ENCODE measurements around the gene MAN1A1. TPM values are rescaled to one million over a fixed set of nuclear protein-coding genes. Genes with fewer than 3 reads are reported as not detected.
"Not testable (repeated sequence)": the region's sequence is repeated elsewhere in the genome, so short reads cannot be mapped to it uniquely, and the experiment has no call there.

Gene MAN1A1
- total RNA-seq (2014; rRNA removed; shearing (Covaris generic)) = not detected in 2 replicates

DNA sequence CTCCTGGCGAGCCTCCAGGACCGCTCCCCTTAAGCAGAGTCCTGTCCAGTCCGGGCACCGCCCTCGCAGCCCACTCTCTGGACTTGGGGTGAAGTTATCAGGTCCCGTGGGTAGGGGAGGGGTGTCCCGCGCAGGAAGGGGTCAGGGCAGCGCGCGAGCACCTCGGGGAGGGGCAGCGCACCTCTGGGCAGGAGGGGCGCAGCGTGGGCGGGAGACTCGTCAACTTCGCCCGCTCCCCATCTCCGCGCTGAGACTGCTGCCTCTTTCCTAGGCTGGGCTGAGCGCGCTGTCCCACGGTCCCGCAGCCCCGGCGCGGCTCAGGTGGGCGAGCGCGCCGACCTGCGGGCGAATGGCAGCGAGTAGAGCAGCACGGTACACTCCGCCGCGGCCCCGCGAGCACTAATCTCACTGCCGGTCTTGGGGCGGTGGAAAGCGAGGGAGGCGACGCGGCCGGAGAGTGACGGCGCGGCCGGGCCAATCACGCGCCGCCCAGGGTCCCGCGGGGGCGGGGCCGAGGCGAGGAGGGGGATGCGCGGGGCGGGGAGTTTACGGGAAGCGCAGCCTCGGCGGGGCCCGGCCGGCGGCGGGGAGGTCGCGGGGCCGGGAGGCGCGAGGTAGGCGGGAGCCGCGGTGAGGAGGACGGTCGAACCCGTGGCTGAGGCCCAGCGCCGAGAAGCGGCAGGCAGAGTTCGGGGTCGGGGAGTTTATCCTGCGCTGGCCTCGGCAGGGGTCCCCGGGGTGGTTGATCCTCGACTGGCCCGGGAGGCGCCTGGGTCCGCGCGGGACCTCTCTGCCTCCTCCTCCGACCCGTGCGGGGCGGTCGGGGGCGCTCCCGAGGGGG is at the start of gene MAN1A1:
Gene MAN1A1 (minus strand): TSS at position 401 of the 841 bp plus-strand sequence. CDS start 696 bp downstream, outside the sequence.
- DNase-seq (ENCODE audit: low spot score) = peak; percentile 81

DNA sequence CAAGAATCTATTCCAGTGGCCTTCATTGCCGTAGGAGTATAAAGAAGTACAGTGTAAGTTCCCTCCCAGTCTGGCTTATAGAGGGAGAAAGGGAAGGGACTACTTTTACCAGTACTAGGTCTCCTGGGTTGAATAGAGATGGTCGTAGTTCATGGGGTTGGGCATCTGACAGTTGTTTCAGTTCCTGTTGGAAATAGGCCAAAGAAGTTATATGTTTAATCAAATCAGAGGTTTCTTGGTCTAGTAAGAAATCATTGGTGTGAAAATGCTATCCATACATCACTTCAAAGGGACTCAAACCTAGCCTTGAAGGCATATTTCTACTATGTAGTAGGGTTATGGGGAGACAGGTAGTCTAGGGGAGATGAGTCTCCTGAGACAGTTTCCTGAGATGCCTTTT is 45.6 kb upstream of the MAN1A1 start:
- no peak for DNase-seq (ENCODE audit: low spot score)
- in situ Hi-C loops (cut with HindIII; ENCODE audit: low sequenced_read_pairs) = no loop called here

More for the DNA sequence above, at the start of gene MAN1A1:
- in situ Hi-C loops (cut with HindIII; ENCODE audit: low sequenced_read_pairs) = no loop called here

DNA sequence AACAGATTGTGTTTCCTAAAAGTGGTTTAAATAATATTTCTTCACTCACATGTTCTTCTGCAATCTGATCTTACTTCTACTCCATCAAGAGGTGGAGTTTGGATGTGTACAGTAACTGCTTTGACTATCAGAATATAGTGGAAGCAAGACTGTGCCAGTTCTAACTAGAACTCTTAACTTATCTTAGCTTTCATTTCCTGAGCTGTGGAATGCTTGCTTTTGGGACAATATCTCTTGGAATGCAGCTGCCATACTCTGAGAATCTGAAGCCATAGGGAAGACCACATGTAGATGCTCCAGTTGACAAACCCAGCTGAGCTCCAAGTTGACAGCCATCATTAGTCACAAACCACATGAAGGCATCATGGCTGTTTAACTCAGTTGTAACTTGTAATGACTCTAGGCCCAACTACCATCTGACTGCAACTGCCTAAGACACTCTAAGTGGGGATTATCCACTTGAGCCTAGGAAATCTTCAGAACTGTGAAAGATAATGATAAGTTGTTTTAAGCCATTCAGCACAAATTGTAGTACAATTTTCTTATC is 40.8 kb upstream of the MAN1A1 start:
- in situ Hi-C loops (cut with HindIII; ENCODE audit: low sequenced_read_pairs) = no loop called here
- no peak for DNase-seq (ENCODE audit: low spot score)

DNA sequence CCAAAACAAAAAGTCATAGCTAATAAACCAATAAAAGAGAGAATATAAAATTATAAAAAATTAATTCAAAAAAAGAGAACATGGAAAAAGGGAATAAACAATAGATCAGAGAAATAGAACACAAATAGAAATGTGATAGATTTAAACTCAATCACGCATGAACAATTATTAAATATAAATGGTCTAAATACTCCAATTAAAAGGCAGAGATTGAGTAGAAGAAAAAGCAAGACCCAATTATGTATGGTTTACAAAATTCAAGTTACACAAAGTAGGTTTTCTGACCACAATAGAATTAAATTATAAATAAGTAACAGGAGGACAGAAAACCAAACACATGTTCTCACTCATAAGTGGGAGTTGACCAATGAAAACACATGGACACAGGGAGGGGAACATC is 36.4 kb upstream of the MAN1A1 start:
- no peak for DNase-seq (ENCODE audit: low spot score)
- in situ Hi-C loops (cut with HindIII; ENCODE audit: low sequenced_read_pairs) = no loop called here

DNA sequence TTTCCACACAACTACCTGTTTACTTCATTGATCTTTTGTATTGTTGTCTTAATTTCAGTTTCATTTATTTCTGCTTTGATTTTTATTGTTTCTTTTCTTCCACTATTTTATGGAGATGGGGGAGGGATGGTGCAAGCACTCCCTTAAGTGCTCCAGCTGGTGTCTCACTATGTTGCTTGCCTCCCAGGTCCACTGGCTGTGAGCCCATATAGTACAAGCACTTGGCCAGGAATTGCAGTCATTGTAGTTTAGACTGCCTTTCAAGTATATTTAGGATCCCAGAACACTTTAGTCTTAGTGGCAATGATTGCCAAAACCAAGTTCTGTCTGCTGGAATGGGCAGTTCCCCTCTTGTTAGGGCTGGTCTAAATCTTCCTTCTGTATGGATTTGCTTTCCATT is 34.9 kb upstream of the MAN1A1 start:
- no peak for DNase-seq (ENCODE audit: low spot score)
- in situ Hi-C loops (cut with HindIII; ENCODE audit: low sequenced_read_pairs) = no loop called here

DNA sequence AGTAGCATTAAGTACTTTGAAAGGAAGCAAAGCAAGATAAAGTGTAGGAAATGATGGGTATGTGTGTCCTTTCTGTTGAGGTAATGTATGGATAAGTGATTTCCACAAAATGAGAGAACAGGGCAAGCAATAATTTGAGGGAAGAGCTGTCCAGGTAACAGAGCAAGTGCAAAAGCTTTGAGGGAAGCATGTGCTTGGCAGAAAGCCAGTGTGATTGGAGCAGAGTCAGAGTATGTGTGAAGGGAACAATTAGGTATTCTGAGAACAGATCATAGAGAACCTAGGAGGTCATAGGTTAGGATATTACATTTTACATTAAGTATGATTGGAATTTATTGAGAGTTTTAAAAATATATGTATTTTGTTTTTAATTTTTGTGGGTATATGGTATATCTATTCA is 30.2 kb upstream of the MAN1A1 start:
- in situ Hi-C loops (cut with HindIII; ENCODE audit: low sequenced_read_pairs) = no loop called here

DNA sequence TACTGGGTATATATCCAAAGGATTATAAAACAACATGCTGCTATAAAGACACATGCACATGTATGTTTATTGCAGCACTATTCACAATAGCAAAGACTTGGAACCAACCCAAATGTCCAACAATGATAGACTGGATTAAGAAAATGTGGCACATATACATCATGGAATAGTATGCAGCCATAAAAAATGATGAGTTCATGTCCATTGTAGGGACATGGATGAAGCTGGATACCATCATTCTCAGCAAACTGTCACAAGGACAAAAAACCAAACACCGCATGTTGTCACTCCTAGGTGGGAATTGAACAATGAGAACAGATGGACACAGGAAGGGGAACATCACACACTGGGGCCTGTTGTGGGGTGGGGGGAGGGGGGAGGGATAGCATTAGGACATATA is 27.5 kb upstream of the MAN1A1 start:
- in situ Hi-C loops (cut with HindIII; ENCODE audit: low sequenced_read_pairs) = not testable (repeated sequence)

More for the DNA sequence above, 30.2 kb upstream of the MAN1A1 start:
- no peak for DNase-seq (ENCODE audit: low spot score)

DNA sequence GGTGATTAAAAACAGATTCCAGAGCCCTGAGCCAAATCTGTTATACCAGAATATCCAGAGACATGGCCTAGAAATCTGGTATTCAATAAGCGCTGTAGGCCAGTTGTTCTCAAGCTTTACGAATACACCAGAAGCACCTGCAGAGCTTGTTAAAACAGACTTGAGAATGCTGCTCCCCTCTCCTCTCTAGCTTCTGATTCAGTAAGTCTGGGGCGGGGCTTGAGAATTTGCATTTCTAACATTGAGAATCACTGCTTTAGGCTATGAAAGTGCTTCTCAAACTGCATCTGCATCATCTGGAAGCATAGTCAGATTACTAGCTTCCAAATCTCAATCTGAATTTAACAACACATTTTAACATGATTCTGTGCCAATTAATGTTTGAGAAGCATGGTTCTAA is 20.5 kb upstream of the MAN1A1 start:
- DNase-seq (ENCODE audit: low spot score) = no peak
- in situ Hi-C loops (cut with HindIII; ENCODE audit: low sequenced_read_pairs) = no loop called here

More for the DNA sequence above, 27.5 kb upstream of the MAN1A1 start:
- DNase-seq (ENCODE audit: low spot score) = not testable (repeated sequence)

DNA sequence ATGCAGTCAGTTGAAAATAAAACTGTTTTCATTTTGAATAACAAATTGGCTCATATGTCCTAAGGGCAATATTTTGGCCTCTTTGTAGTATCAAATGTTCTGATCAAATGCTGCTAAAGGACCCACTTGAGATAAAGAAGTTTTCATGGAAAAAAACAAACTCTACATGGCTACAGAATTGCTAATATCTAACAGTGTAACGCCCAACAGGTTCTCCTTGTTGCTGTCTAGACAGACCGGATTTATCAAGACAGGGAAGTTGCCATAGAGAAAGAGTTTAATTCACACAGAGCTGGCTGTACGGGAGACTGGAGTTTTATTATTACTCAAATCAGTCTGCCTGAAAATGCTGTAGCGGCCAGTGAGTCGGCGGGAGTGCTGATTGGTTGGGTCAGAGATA is 19.4 kb upstream of the MAN1A1 start:
- DNase-seq (ENCODE audit: low spot score) = no peak
- in situ Hi-C loops (cut with HindIII; ENCODE audit: low sequenced_read_pairs) = no loop called here

DNA sequence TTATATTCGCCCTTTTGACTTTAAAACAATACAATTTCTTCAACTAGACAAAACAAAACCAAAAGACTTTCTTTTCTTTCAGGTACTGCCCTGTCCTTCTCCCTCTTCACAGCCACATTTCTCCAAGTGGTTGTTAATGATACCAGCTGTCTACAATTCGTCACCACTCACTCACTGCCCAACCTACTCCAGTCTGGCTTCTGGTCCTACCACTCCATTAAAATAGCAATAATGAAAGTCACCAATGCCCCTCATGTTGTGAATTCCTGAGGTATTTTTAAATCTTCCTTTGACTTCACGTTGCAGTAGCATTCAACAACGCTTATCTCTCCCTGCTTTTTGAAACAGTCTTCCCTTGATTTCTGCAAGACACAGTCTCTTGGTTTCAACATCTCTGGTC is 11.6 kb upstream of the MAN1A1 start:
- in situ Hi-C loops (cut with HindIII; ENCODE audit: low sequenced_read_pairs) = no loop called here
- DNase-seq (ENCODE audit: low spot score) = no peak

DNA sequence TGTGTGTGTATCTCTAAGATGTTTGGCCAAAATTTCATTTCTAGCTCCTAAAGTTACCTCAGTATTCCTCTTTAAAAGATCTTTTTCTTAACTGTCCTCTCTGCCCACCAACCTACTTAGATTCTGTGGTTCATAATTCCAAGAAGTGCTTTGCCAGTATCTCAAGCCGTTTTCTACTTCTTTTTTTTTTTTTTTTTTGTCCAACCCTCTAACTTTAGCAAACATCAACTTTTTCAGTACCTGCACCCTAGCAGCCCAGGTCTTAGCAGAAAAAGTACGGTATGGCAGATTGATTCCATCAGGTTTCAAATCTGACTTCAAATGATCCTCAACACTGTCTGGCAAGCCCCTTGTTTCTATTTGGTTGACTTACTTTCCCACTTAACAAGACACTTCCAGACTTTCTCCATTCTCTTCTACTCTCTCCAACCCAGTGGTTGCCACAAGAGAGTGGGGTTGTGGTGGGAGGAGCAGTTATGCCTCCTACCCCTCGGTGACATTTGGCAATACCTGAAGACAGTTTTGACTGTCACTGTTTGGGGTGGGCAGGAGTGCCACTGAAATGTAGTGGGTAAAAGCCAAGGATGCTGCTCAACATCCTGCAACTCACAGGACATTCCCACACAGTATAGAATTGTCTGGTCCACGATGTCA is 10.8 kb upstream of the MAN1A1 start:
- no peak for DNase-seq (ENCODE audit: low spot score)
- in situ Hi-C loops (cut with HindIII; ENCODE audit: low sequenced_read_pairs) = no loop called here

DNA sequence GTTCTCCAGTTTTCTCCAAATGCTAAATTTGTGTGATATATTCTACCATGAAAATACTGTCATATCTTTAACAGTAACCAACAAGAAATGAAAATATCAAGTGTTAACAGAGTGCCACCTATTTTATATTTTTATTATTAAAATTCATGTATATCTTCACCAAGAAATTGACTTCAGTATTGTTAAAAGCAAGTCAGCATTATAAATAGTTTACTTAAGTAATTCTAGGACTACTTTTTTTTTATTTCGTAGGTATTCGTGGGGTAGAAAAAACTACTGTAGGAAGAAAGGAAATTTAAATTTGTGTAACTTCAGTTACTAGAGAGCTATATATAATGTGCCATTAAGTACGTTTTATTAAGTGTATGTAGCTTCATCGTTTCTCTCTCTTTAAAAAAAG is 6.3 kb upstream of the MAN1A1 start:
- no peak for DNase-seq (ENCODE audit: low spot score)
- in situ Hi-C loops (cut with HindIII; ENCODE audit: low sequenced_read_pairs) = no loop called here

DNA sequence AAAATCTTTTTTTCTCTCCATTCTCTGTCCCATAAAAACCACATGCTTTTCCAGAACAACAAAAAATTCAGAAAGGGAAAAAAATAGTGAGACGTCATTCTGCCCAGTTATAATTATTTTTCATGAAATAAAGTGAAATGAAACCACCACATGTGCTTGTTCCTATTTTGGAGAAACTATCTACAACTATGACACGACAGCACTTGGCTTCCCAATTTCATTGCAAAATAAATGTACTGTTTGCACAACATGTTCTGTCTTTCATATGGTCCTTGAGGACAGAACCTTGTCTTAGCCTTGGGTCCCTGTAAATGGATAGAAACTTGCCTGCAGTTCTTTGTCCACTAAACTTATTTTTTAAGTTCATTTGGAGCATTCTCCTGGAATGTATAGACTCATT is 5.6 kb upstream of the MAN1A1 start:
- no peak for DNase-seq (ENCODE audit: low spot score)
- in situ Hi-C loops (cut with HindIII; ENCODE audit: low sequenced_read_pairs) = no loop called here

DNA sequence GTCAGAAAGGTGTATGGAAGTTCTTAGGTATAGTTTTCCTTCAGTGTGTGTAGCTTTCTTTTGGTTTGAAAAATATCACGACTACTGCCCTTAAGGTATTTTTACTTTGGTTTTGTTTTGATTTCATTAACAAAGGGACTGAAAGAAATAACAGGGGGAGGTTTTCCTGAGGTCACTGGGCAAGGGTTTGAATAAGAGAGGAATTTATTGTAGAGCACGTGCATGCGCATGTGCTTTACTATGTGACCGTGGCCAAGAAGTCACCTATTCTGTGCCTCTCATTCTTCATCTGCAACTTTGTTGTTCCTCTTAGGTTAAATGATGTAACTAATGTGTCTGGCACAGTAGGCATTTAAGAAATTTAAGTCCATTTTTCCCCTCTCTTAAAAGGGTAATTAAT is 4.1 kb upstream of the MAN1A1 start:
- in situ Hi-C loops (cut with HindIII; ENCODE audit: low sequenced_read_pairs) = no loop called here
- DNase-seq (ENCODE audit: low spot score) = no peak

DNA sequence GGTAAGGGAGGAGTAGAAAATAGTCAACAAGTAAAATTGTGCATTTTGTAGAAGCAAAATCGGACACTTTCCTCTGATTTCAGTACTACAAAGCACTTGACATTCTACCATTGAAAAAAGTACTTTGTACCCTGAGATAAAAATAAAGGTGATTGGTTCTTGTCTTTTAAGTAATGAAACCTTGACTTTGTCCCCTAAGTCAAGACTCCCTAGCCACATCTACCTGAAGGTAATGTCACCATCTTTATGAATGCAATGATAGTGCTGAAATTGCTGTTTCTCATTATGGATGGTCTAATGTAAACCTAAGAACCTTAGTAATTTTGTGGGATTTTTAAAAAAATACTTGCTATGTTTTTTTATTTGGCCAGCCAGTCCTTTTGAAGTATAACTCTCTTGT is 2.4 kb upstream of the MAN1A1 start:
- in situ Hi-C loops (cut with HindIII; ENCODE audit: low sequenced_read_pairs) = no loop called here
- DNase-seq (ENCODE audit: low spot score) = no peak

DNA sequence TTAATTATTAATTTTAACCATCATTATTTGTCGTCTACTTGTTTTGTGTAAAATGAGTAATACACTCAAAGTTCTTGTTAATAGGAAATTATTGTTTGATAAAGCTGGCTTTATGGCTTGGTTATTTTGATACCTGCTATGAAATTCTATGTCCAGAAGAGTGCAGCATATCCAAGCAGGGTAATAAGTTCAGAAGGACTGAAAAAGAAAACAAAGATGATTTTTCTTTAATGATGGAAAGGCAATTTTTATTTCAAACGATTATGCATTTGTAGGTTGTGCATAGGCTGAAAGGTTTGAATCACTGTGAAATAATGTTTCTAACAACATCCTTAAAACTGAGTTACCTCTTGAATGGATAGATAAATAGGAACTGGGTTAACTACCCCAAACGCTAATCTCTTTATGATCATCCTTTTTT is 1.4 kb upstream of the MAN1A1 start:
- in situ Hi-C loops (cut with HindIII; ENCODE audit: low sequenced_read_pairs) = no loop called here
- DNase-seq (ENCODE audit: low spot score) = no peak

DNA sequence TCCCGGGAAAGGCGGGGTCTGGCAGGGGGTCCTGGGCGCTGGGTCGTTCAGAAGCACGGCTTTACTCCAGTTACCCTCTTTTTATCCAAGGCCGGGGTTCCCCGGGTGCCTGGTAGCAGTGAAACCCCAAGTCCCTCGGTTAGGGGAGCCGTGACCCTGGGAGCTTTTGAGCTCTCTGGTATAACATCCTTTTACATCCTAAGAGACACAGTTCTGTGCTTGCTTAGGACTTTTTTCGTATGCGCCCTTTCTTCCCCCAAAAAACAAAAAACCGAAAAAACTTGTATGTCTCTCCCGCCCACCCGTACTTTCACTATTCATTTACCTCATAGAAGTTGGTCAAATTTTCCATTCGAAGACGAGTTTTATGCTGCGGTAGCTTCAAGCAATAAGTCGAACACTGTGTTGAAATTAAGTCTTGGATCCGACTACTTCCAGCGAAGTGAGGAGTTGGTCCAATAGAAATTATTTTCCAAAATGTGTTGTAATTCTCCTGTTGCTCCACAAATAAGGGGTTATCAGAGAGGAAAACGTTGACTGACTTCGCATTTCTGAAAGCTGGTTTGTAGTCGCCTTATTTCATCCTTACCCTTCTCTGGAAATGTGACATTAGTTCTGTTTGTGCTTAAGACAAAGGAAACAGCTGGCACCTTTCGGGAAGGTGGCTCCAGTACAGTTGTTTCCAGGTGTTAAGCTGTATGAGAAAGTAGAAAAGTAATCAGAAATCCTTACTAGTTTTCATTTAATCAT is 816 bp upstream of the MAN1A1 start:
- peak; percentile 49 for DNase-seq (ENCODE audit: low spot score)
- in situ Hi-C loops (cut with HindIII; ENCODE audit: low sequenced_read_pairs) = no loop called here

DNA sequence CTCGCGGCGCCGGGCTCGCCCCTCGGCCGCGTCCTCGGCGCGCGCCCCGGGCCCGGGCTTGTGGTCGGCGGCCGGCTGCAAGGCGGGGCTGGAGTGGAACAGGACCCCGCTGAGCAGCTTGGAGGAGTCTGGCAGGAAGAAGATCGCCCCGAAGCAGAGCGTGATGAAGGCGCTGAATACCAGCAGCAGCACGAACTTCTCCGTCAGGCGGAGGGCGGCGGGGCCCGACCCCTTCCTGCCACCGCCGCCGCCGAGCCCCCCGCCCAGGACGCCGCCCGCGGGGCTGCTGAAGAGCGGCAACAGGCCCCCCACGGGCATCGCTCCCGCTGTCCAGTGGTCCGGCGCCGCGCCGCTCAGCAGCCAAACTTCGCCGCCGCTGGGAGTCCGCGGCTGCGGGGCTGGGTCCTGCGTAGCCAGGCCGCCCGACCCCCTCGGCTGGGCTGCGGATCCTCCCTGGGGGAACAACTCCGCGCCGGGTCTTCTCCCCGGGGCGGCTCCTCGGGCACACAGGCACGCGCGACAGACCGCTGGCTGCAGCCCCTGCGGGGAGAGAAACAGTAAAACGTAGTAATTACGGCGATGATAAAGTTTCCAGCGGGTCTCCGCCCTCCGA is 707 bp downstream of the MAN1A1 start:
- peak; percentile 30 for DNase-seq (ENCODE audit: low spot score)
- in situ Hi-C loops (cut with HindIII; ENCODE audit: low sequenced_read_pairs) = no loop called here

DNA sequence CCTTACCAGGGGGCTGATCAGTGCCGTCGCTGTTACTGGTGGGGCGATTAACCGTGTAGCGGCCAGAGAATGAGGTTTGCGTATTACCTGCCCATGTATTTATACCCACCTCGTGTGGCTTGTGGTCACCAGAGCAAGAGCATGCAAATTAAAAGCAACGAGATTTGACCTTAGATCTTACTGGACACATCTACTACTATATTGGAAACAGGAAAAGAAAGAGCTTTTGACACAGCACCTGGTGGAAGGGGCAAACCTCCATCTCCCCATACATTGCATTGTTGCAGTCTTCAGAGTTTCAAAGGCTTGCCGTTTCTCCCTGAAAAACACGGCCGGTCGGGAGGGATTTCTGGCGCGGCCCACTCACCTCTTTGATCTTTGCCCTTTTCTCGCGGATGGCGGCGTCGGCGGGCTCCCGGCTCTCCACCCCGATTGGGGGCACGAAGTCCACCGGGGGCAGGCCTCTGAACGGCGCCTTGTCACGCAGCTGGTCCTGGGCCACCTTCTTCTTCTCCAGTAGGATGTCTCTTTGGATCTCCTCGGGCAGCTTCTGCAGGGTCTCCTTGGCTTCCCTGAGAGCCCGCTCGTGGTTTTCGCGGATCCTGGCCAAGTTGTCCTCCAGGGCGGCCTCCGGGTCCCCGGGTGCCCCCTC is 1.3 kb downstream of the MAN1A1 start:
- in situ Hi-C loops (cut with HindIII; ENCODE audit: low sequenced_read_pairs) = no loop called here
- no peak for DNase-seq (ENCODE audit: low spot score)
